CD4-positive, alpha-beta T cell treated with Interleukin-15 for 1 hour (primary cell): ENCODE measurements around the gene CLDN20.
"Not testable (repeated sequence)": the region's sequence is repeated elsewhere in the genome, so short reads cannot be mapped to it uniquely, and the experiment has no call there.

Experiments
- DNase-seq: peaks from one replicate; pipeline ENCODE4 v3.0.0-alpha.2; 2020

Gene CLDN20

DNA sequence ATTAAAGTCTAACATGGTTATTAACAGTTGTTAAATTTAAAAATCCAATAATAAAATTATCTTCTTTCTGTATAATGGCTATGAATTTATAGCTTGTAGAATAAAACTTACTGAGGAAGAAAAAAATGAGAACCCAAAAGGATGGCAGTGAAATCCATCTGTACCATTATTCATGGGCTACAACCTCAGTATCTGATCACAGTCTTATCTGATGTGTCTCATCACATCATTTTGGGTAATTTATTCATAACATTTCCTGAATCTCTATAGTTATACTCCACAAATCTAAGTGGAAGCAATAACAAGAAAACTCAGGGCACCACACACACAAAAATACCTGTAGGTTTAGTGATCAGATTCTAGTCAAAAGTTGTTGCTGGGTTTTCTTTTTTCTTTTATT is 7.3 kb downstream of the CLDN20 start:
- DNase-seq, result no peak

DNA sequence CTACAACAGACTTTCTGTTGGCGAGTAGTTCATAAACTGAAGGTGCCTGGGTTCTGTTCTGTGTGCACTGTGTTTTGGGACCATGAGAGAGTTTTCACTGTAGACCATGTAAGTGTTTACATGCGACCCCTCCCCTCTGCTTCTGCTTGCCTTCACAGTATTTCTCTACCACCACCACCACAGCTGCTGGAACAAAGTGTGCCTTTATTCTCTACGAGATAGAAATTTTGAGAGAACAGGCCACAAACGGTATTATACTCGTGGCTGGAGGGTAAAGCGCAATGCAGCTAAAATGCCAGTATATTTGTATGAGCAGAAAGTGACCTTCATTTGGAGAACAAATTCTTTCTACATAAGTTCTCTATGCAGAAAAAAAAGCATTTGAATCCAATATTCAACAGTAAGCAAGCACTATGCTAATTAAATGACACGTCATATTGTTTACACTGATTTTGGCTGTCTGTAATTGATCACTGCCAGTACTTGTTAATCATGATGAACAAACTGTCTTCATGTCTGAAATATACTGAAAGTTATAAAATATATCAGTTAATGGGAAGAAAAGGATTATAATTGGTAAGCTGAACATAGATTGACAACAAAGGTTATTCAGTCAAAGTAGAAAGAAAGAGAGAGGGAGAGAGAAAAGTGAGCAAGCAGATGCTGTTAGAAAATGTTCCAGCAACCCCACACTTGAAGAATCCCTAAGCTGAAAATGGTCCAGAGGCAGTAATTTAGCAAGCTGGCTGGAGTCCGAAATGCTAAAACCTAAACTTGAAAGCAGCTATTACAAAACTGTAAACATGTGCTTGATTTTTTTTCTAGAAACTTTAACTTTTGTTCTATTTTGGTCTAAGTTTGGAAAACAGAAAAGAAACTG is 8.8 kb downstream of the CLDN20 start:
- no peak for DNase-seq

DNA sequence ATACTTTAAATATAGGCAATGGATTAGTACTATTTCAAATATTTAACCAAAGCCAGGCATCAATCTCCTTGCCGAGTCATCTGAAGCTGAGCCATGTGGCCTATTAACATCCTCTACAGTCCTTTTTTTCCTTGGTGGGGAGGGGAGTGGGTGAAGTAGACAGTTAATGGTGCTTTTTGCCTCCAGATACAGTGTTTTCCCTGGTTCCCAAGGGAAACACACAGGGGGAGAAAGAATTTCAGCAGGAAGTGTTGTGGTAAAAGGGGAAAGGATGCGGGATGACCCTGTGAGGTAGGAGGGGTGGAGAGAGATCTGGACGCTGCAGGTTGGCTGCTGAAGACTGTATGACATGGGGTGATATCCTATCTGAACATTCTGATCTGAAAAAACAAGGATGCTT is 9.6 kb downstream of the CLDN20 start:
- DNase-seq, result no peak

DNA sequence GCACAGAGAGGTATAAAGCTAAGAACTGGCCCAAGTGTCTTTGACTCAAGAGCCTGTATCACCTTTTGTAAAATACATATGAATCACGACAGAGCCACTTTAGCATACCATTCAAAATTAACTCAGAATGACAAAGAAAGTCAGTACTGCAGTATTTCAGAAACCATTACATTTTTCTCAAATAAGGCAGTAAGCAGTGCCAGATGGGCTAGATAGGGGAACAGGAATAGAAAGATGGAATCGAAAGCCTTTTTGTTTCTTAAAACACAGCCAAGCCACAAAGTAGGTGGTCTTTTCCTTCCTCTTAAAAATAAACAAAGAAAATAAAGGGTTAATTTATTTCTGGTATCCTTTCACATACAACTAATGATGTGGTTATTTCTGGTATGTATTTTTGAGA is 10.3 kb downstream of the CLDN20 start:
- no peak for DNase-seq

DNA sequence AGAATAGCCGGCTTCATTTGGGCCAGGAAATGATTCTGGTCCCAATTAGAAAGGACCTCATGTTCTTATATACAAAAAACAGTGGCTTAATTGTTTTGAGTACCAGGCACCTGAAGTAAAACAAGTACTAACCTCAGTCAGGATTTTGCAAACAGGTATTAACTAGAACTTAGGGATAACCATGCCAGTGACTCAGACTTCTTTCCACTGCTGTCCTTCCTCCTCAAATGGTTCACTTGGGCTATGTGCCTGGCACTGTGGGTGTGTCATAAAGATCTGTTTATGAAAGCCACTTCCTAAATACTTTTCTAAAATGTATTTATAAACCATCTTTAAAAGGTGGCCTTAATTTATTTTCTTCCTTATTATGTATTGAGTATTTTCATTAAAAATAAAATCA is 10.7 kb downstream of the CLDN20 start:
- DNase-seq, result no peak

DNA sequence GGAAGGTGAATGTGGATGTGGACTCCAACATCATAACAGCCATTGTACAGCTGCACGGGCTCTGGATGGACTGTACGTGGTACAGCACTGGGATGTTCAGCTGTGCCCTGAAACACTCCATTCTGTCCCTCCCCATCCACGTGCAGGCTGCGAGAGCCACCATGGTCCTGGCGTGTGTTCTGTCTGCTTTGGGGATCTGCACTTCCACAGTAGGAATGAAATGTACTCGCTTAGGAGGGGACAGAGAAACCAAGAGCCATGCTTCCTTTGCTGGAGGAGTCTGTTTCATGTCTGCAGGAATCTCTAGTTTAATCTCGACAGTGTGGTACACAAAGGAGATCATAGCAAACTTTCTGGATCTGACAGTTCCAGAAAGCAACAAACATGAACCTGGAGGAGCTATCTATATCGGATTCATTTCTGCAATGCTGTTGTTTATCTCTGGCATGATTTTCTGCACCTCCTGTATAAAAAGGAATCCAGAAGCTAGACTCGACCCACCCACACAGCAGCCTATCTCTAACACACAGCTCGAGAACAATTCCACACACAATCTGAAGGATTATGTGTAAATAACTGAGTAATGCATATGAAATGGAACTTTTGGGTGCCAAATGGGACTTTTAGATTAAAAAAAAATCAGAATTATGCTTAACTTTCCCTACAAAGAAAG is 12.1 kb downstream of the CLDN20 start:
- DNase-seq, result no peak

DNA sequence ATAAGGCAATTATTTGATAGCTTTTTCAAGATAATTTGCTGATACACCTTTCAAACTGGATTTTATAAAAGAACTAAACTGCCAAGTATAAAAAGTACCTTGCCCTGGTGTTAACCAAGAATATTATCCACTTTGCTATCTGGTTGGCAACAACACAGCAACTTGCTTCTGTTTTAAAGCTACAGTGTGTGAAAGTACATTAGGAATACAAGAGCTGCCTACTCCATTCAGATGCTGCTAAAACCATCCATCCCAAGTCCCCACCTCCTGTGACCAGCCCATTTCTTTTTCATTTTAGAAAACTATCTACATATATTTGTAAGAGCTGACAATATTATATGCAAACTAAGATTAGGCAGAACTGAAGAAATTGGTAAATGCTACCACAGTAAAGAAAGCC is 12.8 kb downstream of the CLDN20 start:
- no peak for DNase-seq

DNA sequence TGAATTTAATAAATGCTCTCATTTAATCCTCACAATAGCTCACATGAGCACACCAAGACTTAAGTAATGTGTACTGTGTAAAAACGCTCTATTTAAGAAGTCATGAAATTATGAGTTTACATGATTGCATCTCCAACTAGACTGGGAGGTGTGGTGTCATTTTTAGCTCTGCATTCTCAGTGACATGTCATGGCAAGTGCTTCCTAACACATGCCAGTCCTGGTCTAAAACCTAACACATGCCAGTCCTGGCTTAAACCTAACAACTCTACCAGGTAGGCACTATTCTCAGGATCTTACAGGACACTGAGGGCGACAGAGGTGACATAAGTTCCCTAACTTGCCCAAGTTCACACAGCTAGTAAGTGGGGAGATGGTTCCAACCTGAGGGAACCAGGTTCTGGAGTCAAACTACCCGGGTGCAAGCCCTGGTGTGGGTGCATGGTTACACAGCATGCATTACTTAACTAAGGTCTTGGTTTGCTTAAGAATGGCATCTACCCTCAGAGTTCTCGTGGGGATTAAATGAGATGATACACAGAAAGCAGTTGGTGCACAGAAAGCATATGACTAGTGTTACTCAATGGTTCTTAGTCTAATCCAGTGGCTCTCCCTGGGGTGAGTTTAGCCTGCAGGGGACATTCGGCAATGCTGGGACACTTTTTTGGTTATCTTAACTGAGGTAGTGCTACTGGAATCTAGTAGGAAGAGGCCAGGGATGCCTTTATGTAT is 14.7 kb downstream of the CLDN20 start:
- no peak for DNase-seq

DNA sequence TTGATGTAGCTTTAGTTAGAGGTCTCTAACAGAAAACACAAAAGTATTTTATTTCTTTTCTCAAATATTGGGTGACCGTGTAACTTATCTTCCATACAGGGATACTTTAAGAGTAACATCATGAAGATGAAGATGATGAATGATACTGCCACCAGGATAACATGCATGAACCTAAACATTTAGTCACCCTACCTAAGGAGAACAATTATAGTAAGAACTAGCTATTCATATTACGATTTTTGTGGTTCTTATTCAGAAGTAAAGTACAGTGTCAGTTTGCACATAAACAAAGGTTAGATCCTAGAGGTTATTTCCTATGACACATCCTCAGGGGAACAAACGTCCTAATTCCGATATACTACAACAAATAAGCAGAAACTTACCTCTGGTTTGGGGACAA is 21.0 kb downstream of the CLDN20 start:
- no peak for DNase-seq

DNA sequence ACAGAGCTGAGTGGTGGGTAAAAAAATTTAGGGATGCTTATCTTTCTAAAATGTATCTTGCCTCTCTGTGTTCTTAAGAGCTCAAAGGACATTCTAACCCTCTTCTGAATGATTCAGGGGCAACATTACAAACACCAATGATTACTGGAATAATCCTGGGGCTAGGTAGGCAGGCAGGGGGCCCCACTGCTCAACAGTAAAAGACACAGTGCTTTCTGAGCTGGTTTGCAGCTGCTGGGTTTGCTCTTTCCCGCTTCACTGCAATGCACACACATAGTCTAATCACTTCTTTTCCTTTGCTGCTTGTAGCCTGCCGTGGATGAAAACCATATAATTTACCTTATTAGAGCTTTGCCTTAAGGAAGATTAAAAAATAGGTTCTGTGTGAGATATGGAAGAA is 23.9 kb downstream of the CLDN20 start:
- DNase-seq, result no peak

DNA sequence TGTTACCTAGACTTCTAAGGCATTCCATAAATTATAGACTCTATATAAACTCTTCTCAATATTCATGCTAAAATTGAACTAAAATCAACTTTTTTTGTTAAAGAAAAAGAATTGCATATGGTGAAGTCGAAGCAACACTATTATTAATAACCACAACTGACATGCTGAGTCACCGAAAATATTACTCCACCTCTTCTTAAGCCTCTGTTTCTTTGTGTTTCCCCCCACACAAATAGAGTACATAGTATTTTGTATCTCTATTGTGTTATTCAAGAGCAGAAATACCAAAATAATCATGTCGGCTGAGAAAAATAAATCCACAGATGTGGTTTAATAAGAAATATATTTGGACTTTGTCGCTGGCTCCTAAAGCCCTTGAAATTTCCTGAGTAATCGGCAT is 26.7 kb downstream of the CLDN20 start:
- DNase-seq, result no peak

DNA sequence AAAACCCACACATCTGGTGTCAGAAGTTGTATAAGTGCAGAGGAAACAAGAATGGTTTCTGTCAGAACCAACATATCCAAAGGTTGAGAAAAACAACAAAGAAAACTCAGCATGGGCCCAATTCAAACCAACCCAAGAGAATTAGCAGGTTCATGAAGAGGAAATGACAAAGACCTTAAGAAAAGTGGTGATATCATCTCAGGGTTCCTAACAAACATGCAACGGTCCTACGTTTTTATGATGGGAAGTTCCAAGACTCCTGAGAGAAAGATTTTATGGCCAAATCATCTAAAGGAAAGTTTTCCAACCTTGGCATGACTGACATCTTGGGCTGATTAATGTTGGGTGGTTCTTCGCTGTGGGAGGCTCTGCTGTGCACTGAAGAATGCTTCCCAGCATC is 27.5 kb downstream of the CLDN20 start:
- no peak for DNase-seq

DNA sequence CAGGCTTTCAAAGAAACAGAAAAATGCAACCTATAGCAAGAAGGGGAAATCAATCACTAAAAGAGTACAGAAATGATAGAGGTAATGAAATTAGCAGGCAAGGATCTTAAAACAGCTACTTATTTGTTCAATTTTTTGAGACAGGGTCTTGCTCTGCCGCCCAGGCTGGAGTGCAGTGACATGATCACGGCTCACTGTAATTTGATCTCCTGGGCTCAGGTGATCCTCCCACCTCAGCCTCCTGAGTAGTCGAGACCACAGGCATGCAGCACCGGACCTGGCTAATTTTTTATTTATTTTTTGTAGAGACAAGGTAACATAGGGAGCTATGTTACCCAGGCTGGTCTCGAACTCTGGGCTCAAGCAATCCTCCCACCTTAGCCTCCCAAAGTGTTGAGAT is 28.9 kb downstream of the CLDN20 start:
- no peak for DNase-seq

DNA sequence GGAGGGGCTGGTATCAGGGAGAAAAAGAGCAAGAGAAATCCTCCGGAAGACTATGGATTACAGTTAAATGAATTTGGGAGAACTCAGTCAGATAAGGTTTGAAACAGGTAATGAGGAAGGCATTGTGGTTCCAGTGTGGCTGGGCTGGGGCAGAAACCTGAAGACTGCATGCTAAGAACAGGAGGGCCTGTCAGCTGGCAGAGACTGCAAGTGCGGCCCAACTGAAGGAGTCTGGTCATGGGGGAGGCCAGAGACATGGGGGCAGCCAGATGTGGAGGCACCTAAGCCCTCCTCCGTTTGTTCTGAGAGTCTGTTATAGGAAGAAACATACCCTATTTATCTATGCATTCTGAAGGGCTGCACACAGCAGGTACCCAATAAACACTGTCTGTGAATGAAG is 33.9 kb downstream of the CLDN20 start:
- DNase-seq, result no peak

DNA sequence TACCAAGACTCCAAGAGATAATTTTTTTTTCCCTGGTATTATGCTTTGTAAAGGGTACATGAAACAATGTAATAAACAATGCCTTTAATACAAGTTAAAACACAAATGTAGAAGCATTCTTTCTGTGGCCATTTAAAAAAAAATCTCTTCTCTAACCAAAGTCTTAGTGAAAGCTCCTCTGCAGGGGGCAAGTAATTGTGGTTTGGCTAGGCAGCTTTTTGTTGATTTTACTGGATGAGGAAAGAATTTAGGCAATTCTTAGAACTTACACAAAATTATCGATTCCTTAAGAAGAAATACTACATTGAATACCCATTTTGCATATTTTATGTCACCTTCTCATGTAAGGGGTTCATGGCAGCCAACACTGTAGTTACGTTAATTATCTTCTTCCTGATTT is 38.1 kb downstream of the CLDN20 start:
- DNase-seq, result no peak

DNA sequence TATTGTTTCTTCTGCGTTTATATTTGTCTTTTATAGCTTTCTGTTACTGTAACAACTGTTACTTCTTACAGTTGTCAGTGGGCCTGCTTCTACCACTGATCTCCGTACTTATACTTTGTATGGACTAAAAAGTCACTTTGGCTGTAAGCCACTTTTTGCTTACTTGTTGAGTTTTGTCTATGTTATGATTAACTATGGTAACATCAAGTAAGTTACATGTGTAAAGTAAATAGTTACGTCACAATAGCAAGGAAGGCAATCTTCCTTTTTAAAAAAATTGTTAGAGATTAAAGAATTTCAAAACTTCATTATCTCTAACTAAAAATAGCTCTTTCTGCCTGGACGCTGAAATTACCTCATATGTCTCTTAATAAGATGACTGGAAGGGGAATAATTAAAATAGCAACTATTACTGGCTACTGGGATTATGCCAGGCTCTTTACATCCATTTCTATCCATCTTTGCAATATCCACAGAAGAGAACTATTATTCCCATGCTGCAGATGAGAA is 39.6 kb downstream of the CLDN20 start:
- DNase-seq, result no peak

DNA sequence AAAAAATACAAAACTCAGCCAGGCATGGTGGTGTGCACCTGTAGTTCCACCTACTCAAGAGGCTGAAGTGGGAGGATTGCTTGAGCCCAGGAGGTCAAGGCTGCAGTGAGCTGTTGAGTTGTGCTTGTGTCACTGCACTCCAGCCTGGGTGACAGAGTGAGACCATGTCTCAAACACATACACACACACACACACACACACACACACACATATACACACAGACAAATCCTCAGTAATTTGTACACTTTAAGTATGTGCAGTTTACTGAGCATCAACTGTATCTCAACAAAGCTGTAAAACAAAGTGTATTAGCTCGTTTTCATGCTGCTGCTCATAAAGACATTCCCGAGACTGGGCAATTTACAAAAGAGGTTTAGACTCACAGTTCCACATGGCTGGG is 43.1 kb downstream of the CLDN20 start:
- DNase-seq, result no peak

DNA sequence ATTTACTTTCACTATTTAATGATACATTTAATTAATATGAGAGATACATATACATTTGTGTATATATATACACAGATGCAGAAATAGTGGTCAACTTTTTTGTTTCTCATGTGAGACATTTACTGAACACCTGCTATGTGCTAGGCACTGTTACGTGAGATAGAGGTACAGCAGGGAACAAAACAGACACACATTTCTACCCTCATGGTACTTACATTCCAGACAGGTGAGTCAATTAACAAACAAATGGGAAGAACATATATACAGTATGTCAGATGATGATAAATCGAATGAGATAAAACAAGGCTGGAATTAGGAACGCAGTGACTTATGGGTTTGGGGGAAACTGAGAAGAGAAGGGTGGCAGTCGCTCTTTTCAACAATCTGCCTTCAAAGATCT is 45.3 kb downstream of the CLDN20 start:
- DNase-seq, result no peak

DNA sequence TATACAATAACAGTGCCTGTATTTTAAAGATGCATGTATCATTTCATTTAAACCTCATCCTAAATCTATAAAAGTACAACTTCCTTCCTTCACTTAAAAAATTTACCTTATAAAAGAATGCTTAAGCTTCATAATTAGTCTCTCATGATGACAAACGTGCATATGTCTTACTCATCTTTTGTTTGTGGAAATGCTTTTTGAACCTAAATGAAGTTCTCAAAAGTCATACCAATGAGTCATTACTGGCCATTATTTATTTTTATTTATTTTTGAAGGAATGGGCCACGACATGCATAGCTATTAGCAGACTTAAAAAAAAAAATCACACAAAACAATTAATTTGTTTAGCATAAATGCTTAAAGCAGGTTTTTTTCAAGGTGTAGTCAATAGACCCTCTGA is 46.8 kb downstream of the CLDN20 start:
- no peak for DNase-seq

DNA sequence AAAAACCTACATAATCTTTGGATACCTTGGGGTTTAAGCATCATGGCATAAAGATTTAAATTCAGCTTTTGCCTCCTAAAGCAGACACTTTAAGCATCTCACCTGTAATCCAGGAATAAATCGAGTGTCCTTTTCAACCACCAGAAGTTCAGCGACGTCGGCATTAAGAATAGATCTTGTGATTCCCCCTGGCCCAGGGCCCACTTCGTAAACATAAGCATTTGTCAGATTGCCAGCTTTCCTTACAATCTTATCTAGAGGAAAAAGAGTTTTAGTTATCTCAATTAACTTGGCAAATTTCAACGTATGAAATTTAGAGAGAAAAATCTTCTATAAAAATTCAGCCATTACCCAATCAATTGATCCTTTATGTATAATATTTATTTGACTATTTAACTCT is 47.3 kb downstream of the CLDN20 start:
- DNase-seq, result no peak

DNA sequence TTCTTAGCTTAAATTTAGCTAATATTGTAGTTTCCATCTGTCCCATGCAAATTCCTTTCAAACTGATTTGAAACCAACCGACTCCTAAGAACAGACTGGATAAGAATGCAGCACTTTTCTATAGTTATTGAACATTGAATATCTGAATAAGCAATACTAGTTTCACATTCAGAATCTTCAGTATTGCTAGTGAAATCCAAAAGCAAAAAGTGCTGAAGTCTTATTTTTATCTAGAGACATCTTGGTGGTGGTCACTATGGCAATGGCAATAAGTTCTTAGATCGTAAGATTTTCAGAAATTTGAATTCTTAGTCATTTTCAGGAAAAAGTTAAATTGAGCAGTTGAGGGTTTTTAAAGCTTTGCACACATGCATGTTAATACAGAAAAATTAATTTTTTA is 47.8 kb downstream of the CLDN20 start:
- no peak for DNase-seq

DNA sequence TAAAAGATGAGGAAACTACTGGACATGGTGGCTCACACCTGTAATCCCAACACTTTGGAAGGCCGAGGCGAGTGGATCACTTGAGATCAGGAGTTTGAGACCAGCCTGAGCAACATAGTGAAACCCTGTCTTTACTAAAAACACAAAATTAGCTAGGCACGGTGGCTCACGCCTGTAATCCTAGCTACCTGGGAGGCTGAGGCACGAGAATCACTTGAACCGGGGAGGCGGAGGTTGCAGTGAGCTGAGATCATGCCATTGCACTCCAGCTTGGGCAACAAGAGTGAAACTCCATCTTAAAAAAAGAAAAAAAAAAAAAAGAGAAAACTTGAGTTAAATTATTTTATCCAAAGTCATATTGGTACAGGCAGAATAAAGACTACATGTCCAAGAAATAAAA is 49.1 kb downstream of the CLDN20 start:
- DNase-seq, result not testable (repeated sequence)

DNA sequence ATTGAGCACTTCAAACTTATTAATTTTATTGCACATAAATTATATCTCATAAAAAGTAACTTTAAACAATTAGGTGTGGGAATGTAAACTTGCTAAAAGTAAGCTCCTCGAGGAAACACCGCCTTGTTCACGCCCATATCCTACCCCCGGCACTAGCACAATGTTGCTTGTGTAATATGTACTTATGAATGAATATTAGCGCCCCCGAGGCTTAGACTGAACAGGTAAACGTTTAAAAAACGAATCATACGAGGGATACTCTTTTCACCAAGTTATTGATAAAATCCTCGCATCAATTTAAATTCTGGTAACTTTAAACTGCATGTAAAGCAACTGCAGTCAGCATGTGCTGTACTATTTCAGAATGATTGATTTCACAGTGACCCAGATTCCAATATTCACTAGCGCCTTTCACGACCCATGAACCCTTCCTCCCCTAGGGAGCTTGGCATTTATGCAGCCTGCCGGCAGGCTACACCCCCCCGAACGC is 49.8 kb downstream of the CLDN20 start:
- no peak for DNase-seq
